Epithelial cell of esophagus (primary cell): Measurements from ENCODE around the gene PTGS1.

Experiments
- DNase-seq: peaks from one replicate; pipeline ENCODE4 v3.0.0; 2010; ENCODE audit warnings: low read depth
- H3K4me3 ChIP-seq: 2 replicates; pipeline ENCODE4 v1.5.1; 2011; ENCODE audit warnings: mild to moderate bottlenecking, low read length, control low read depth
- TF ChIP-seq, protein P1 (sequence below): IDR thresholded peaks from 2 replicates; pipeline ENCODE4 v1.5.1; 2011; ENCODE audit warnings: low read depth, mild to moderate bottlenecking, low read length, control low read depth, inconsistent platforms; ENCODE audit not compliant: insufficient read depth; ENCODE audit errors: missing control alignments

Gene PTGS1

DNA sequence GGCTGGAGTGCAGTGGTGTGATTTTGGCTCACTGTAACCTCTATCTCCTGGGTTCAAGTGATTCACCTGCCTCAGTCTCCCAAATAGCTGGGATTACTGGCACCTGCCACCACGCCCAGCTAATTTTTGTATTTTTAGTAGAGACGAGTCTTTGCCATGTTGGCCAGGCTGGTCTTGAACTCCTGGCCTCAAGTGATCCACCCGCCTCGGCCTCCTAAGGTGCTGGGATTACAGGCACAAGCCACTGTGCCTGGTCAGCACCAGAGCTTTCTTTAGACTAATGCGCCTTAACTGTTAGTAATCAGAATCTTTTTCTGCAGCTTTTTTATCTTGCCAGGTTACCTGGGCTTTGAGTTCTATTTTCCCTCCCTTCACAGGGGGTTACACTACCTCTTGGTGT, 18.4 kb downstream of the PTGS1 start:
- TF ChIP-seq, protein P1, sequence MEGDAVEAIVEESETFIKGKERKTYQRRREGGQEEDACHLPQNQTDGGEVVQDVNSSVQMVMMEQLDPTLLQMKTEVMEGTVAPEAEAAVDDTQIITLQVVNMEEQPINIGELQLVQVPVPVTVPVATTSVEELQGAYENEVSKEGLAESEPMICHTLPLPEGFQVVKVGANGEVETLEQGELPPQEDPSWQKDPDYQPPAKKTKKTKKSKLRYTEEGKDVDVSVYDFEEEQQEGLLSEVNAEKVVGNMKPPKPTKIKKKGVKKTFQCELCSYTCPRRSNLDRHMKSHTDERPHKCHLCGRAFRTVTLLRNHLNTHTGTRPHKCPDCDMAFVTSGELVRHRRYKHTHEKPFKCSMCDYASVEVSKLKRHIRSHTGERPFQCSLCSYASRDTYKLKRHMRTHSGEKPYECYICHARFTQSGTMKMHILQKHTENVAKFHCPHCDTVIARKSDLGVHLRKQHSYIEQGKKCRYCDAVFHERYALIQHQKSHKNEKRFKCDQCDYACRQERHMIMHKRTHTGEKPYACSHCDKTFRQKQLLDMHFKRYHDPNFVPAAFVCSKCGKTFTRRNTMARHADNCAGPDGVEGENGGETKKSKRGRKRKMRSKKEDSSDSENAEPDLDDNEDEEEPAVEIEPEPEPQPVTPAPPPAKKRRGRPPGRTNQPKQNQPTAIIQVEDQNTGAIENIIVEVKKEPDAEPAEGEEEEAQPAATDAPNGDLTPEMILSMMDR, result no peak
- H3K4me3 ChIP-seq, result no peak overlapping the region
- no peak for DNase-seq

DNA sequence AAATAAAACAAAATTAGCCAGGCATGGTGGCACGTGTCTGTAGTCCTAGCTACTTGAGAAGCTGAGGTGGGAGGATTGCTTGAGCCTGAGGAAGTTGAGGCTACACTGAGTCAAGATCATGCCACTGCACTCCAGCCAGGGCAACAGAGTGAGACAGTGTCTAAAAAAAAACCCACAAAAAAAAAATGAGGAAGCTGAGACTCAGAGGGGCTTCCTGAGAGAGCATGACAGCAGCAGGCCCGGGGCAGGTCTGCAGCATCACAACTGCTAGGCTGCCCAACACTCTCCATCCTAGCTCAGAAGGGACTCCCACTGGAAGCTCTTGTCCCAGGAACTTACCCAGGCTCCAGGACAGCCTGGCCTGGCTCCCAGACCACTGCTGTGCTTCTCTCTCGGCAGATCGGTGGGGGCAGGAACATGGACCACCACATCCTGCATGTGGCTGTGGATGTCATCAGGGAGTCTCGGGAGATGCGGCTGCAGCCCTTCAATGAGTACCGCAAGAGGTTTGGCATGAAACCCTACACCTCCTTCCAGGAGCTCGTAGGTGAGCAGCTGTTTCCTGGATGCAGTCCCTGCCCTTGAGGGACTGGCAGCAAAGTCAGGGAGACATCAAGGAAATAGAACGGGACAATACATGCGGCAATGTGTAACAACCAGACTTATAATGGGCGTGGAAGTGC, 19.1 kb downstream of the PTGS1 start:
- peak; percentile 60 for DNase-seq
- H3K4me3 ChIP-seq, result no peak overlapping the region
- TF ChIP-seq, protein P1, result no peak

DNA sequence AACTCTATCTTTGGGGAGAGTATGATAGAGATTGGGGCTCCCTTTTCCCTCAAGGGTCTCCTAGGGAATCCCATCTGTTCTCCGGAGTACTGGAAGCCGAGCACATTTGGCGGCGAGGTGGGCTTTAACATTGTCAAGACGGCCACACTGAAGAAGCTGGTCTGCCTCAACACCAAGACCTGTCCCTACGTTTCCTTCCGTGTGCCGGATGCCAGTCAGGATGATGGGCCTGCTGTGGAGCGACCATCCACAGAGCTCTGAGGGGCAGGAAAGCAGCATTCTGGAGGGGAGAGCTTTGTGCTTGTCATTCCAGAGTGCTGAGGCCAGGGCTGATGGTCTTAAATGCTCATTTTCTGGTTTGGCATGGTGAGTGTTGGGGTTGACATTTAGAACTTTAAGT, 21.5 kb downstream of the PTGS1 start:
- no peak for DNase-seq
- no peak overlapping the region for H3K4me3 ChIP-seq
- TF ChIP-seq, protein P1, result no peak

DNA sequence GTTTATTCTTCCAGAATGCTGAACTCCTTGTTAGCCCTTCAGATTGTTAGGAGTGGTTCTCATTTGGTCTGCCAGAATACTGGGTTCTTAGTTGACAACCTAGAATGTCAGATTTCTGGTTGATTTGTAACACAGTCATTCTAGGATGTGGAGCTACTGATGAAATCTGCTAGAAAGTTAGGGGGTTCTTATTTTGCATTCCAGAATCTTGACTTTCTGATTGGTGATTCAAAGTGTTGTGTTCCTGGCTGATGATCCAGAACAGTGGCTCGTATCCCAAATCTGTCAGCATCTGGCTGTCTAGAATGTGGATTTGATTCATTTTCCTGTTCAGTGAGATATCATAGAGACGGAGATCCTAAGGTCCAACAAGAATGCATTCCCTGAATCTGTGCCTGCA, 21.9 kb downstream of the PTGS1 start:
- no peak for DNase-seq
- no peak overlapping the region for H3K4me3 ChIP-seq
- TF ChIP-seq, protein P1, result no peak

DNA sequence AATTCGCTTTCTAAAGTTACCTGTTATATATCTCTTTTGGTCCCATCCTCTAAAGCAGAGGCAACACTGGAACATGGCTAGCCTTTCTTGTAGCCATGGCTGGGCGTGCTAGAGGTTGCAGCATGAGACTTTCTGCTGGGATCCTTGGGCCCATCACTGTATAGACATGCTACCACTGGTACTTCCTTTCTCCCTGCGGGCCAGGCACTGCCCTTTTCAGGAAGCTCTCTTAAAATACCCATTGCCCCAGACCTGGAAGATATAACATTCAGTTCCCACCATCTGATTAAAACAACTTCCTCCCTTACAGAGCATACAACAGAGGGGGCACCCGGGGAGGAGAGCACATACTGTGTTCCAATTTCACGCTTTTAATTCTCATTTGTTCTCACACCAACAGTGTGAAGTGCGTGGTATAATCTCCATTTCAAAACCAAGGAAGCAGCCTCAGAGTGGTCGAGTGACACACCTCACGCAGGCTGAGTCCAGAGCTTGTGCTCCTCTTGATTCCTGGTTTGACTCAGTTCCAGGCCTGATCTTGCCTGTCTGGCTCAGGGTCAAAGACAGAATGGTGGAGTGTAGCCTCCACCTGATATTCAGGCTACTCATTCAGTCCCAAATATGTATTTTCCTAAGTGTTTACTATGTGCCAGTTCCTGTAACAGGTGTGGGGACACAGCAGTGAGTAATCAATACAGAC, 22.6 kb downstream of the PTGS1 start:
- no peak overlapping the region for H3K4me3 ChIP-seq
- TF ChIP-seq, protein P1, result no peak

DNA sequence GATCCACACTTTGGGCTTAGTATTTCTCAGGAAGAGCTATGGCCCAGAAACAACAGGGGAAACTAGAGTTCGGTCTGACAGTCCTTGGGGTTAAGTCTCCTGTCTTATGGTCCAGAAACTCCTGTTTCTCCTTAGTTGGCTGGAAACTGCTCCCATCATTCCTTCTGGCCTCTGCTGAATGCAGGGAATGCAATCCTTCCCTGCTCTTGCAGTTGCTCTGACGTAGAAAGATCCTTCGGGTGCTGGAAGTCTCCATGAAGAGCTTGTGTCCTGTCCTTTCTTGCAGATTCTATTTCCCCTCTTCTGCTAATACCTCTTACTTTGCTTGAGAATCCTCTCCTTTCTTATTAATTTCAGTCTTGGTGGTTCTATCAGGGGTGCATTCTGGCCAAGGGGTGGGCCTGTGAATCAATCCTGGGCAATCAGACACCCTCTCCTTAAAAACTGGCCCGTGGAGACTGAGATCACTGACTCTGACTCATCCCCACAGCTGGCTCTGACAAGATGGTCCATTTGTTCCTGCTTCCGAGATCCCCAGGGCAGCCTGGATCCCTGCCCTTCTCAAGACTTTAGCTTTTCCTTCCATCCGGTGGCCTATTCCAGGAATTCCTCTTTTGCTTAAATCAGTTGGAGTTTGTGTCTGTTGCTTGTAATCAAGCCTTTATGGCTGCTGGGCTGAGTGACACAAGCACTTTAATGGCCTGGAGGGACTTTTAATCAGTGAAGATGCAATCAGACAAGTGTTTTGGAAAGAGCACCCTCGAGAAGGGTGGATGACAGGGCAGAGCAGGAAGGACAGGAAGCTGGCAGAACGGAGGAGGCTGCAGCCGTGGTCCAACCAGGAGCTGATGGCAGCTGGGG, 23.7 kb downstream of the PTGS1 start:
- TF ChIP-seq, protein P1, result no peak
- H3K4me3 ChIP-seq, result no peak overlapping the region
- DNase-seq, result peak; percentile 79

More for the DNA sequence above, 22.6 kb downstream of the PTGS1 start:
- DNase-seq, result peak; percentile 58
